Kidney glomerular epithelial cell (primary cell): ENCODE data around the gene PALD1.
"Not testable (repeated sequence)": the region's sequence is repeated elsewhere in the genome, so short reads cannot be mapped to it uniquely, and the experiment has no call there.

Source experiments
- DNase-seq: peaks from one replicate; lab custom pipeline; 2025; lab: John Stamatoyannopoulos, UW

The PALD1 gene

DNA sequence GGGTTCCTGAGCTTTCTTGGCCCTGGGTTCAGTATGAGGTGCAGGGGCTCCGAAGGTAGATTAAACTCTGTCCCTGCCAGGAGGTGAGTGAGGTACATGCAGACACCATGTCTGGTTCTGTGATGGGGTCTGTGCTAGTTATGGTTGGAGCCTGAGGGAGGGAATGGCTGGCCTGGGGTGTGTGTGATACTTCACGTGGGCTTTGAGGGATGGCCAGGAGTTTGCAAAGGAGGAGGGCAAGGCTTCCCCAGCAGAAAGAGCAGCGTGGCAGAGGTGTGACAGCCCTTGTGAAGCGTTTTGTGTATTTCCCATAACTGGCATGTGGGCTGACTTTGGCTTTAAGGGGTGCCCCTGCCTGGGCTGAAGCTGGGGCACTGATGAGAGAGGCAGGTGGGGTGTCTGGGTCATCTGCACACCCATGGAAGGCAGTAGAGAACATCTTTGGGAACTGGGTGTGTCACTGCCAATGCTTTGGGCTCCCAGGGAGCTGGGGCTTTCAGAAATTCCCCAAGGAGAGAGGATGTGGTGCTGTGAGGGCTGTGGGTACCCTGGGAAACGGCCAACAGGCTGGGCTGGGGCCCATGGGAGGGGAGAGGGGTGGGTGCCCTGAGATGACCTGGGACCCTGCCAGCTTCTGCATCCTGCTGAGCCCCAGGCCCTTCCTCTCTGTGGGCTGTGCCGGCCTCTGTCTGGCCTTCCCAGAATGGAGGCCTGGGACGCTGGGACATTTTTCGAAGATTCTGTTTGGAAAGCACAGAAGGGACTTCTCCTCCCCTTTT lies 4.6 kb downstream of the PALD1 start:
- DNase-seq, result no peak

DNA sequence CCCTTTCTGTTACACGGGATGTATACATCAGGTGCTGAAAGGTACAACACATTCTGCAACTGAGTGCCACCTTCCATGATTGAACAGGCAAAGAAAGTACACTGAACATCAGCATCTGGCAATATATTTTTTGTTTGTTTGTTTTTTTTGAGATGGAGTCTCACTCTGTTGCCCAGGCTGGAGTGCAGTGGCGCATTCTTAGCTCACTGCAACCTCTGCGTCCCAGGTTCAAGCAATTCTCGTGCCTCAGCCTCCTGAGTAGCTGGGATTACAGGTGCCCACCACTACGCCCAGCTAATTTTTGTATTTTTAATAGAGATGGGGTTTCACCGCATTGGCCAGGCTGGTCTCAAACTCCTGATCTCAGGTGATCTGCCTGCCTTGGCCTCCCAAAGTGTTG lies 5.3 kb downstream of the PALD1 start:
- not testable (repeated sequence) for DNase-seq

DNA sequence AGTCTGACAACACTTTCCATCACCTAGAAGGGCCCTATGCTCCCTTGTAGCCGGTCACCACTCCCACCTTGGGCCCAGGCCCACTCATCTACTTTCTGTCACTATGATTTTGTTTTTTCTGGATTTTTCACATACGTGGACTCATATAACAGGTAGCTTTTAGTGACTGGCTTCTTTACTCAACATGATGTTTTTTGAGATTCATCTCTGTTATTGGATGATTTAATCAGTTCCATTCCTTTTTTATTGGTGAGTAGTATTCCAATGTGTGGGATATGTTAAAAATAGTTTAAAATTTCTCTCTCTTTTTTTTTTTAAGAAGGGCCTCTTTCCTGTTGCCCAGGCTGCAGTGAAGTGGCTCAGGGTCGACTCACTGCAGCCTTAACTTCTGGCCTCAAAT lies 9.3 kb downstream of the PALD1 start:
- DNase-seq, result no peak

DNA sequence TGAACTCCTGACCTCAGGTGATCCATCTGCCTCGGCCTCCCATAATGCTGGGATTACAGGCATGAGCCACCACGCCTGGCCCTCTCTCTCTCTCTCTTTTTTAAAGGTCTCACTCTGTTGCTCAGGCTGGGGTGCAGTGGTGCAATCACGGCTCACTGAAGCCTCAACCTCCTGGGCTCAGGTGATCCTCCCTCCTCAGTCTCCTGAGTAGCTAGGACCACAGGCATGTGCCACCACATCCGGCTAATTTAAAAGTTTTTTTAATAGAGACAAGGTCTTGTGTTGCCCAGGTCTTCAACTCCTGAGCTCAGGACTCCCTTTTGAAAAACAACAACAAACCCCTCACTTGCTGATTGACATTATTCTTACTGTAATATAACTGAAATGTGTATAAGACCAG lies 11.6 kb downstream of the PALD1 start:
- no peak for DNase-seq

DNA sequence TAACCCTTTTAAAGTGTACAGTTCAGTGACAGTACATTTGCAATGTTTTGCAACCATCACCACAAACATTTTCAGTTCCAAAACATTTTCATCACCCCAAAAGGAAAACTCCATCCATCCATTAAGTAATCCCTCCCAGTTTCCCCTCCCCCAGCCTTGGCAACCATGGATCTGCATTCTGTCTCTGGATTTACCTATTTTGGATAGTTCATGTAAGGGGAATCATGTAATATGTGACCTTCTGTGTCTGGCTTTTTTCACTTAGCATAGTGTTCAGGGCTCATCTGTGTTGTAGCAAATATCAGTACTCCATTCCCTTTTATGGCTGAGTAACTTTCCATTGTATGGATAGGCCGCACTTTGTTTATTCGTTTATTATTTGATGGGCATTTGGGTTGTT lies 13.0 kb downstream of the PALD1 start:
- DNase-seq, result no peak

DNA sequence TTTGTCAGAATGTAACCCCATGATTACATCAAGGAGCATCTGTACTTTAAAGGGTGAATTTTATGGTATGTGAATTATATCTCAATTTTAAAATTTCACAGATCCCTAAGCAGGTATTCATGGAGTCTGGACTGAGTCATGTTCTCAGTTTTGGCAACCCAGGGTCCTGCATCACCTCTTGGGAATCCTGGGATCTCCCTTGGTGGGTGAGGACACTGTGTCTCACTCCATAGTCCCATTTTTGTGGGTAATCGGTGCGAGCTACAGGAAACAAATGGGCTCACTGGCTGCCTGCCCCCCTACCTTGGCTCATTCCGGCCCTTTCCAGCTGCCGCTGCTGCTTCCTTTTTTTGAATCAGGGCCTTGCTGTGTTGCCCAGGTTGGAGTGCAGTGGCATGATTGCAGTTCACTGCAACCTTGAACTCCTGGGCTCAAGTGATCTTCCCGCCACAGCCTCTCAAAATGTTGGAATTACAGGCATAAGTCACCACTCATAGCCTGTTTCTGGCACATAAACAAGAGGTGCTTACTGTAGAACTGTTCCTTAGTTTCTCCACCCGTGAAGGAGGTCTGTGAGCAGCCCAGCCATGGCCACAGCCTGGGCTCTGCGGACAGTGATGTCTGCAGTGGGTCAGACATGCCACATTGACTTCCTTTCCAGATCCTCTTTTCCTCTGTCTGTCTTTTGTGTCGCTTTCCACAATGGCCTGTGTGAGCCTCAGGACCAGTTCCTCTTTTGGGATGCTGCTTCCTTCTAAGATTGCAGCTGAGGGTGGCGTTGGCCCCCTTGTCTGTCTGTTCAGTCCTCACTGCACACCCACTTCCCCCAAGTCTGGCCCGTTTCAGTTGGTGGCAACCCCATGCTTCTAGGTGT lies 14.5 kb downstream of the PALD1 start:
- no peak for DNase-seq

DNA sequence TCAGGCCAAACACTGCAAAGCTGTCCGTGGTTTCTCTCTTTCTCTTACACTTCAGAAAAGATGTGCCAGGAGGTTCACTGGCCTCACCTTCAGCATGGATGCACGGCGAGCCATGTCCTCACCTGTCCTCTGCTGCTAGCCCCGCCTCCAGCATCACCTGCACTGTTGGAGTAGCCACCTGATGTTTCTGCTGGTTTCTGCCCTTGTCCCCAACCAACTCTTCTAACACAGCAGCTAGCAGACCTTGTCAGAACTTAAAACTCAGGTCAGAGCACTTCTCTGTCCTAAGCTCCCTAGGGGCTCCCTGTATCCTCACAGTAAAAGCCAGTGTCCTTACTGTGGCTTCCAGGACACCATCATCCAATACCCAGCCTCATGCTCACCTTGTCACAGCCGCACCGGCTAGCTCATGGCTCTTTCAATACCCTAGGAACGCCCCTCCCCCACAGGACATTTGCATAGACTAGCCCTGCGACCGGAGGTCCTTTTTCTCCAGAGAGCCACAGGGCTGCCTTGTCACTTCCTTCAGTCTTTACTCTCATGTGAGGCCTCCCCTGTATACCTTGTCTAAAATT lies 15.2 kb downstream of the PALD1 start:
- DNase-seq, result no peak

DNA sequence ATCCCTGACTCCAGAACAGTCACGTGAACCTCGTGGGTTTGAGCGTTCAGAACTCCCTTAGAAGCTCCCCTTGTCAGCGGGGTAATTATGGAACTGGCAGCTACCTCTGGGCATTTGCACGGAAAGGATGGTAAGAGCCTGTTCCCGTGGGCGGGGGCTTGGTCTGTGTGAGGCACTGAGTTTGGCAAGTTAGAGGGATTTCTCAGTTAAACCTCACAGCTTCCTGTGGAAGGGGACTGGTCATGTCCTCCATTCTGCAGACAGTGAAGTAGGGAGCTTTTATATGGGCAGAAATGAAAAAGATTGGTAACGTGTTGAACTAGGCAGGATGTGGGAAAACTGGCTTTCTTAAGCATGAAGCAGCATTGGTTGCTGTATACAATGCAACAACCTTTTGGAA lies 16.0 kb downstream of the PALD1 start:
- DNase-seq, result no peak

DNA sequence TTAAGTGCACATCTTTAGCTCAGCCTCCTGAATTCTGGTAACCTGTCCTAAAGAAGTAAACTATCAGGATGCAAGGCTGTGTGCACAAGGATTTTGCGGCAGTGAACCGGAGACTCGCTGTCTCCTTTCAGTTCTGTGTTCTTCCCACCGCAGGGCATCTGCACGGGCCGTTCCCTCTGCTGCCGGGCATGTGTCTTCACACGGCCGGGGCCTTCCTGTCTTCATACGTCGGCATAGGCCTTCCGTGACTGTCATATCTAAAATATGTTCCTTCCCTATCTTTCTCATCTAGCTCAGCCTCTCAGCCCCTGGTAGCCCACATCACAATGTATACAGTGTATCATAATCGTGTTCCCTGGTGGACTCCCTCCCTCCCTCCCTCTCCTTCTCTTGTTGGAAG lies 16.4 kb downstream of the PALD1 start:
- DNase-seq, result no peak

DNA sequence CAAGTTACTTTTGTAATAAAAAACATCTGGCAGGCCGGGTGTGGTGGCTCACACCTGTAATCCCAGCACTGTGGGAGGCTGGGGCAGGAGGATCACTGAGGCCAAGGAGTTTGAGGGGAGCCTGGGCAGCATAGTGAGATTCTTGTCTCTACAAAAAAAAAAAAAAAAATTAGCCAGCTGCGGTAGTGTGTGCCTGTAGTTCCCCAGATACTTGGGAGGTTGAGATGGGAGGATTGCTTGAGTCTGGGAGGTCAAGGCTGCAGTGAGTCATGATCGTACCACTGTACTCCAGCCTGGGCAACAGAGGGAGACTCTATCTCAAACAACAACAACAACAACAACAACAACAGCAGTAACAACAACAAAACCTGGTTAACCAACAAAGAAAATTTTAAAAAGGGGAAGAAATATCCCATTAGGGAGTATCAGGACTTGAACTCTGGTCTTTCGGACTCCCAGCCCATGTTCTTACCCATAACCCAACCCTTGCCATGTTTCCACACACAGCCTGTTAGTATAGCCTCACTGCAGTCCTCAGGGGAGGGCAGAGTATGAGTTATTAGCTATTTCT lies 17.2 kb downstream of the PALD1 start:
- DNase-seq, result no peak

DNA sequence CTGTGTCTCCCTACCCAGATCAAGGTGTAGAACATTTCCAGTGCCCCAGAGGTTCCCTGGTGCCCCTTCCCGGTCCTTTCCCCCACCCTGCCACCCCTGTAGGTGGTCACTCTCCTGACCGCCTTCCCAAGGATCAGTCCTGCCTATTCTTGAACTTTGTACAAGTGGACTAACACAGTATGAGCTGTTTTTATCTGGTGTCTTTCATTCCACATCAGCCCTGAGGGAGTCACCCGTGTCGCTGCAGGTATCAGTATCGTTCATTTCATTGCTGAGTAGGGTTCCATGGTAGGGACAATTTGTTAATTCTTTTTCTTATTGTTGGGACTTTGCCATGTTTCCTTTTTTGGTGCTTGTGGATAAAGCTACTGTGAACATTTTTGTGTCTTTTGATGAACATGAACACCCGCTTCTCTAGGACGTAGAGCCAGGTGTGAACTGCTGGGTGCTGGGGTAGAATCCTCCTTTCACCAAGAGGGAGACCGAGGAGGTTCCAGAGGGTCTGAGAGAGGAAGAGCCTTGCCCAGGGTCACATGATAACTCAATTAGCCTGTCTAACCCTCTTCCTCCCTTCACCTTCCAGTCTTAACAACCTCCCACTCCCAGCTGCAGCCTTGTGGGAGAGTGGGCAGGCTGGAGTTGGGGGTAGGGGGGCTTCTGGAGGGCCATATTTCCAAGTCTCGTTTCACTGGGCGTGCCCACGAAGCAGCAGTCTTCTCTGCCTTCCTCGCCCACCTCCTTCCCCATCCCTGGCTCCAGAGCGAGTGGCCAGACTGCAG lies 18.0 kb downstream of the PALD1 start:
- no peak for DNase-seq

DNA sequence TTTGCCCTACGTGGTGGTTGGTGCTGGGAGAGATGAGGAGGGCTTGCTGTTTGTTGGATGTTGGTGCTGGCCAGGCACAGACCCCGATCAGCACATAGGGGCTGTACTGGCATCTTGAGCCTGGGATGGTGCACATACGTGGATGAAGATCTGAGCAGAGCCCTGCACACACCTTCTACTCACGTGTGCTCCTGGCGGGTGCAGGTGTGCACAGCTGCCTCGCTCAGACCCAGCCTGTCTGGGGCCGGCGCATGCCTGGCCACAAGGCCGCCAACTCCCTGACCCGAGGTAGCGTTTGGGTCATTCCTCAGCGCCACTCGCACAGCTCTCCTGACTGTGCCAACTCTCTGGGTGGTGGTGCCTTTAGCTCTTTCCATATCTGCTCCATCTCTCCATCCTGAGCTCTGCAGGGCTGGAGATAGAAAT lies 18.6 kb downstream of the PALD1 start:
- no peak for DNase-seq

DNA sequence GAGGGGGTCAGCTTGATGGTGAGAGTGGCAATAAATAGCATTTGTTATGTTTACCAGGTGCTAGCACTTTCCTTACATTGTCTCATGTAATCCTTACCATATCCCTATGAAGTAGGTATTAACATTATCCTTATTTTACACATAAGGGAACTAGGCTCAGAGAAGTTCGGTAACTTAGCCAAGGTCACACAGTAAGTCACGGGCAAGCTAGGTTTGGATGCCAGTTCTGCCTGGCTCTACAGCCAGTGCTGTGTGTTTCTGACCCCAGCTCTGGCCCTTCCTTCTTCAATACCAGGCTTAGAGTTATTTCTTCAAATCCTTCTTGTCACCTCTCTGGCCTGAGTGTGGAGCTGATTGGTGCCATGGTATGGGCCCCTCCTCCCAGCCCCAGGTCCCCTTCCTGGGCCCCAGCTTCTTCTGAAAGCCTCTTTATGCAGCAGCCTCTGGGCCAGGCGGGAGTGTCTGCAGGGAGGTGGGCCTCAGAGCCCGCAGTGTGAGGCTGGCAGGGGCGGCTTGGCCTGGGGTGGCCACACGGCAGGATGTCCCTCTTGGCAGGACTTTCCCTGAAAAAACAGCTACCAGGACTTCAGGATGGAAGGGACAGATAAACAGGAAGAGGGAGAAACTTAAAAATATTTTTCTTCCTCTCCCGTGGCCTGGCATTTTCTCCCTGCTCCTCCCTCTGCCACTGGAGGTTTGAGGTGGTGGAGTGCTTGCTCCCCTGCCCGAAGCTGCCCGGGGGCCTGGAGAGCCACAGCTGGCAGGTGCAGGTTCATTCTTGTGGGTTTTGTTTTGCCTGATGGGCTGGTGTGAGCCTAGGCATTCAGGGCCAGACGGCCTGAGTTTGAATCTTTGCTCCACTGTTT lies 20.6 kb downstream of the PALD1 start:
- no peak for DNase-seq

DNA sequence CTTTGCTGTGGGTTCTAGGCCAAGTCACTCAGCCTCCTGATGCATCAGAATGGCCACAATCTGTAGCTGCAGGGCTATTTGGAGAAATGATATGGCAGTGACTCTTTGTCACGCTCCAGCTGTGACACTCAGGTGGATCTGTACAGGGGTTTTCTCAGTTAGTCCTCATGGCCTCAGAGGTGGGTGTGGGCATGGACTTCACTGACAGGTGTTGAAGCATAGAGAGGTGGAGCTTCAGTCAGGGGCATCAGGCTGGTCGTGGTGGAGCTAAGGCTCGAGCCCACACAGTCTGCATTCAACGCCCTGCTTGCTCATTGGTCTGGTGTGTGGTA lies 21.2 kb downstream of the PALD1 start:
- no peak for DNase-seq

DNA sequence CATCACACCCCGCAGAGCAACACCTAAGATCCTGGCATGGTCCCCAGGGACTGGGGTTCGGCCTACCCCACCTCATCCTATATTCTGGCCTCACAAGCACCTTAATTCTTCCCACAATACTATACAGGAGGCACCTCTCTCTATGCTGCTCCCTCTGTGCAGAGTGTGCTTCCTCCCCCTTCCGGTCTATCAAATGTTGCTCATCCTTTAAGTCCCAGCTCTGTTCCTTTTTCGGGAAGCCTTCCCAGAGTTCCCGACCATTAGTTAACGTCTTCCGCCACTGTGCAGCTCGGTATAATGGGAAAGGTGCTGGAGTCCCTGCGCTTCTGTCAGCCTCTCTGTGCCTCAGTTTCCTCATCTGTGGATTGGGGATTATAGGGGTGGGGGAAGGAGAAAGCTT lies 21.8 kb downstream of the PALD1 start:
- DNase-seq, result no peak

DNA sequence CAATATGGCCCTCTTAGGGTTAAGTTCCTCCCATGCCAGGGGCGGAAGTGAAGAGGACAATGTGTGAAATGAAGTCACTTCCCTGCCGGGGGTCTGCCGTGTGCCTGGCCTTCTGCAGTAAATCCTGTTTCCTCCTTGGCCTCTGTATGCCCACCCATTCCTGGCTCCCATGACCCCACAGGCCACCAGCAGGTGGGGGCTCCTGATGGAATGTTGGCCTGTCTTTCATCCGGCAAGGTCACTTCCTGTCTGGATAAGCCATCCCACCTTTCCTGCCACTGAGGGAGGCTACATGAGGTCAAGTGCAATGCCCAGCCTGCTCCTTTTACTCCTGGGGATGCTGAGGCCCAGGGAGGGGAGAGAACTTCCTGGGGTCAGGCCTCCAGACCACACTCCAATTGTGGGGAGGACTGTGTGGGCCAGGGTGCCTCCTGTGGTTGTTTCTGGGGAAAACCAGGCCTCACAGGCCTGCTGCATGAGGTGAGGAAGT lies 22.3 kb downstream of the PALD1 start:
- DNase-seq, result no peak

DNA sequence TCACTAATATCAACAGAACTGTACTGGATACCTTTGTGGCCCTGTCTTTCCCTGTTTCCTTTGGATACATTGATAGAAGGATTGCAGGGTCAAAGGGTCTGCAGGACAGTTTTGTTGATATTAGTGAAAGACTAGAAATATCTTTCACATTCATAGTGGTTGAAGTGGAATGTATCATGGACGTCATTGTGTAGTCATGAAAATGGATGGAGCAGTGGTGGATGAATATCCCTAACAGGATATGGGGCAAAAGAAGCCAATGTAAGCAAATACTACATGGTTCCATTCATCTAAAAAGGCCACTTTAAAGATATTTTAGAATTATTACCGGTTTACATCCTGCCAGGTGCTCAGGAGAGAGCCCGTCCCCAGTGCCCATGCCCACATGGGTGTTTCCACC lies 23.8 kb downstream of the PALD1 start:
- no peak for DNase-seq

DNA sequence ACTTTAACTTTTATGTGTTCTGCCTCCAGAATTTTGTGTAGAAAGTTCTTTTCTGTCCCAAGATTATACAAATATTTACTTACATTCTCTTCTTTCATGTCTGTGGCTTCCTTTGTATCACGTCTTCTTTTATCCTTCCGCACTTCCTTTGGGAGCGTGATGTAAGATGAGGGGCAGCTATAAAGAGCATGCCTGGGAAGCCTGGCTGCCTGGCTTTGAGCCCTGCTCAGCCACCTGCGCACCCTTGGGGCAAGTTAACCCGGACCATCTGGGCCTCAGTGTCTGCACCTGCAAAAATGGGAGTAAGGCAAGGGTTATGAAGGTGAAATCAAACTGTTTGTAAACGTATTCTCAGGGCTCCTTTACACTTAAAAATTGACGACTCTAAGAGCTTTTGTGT lies 25.2 kb downstream of the PALD1 start:
- no peak for DNase-seq

DNA sequence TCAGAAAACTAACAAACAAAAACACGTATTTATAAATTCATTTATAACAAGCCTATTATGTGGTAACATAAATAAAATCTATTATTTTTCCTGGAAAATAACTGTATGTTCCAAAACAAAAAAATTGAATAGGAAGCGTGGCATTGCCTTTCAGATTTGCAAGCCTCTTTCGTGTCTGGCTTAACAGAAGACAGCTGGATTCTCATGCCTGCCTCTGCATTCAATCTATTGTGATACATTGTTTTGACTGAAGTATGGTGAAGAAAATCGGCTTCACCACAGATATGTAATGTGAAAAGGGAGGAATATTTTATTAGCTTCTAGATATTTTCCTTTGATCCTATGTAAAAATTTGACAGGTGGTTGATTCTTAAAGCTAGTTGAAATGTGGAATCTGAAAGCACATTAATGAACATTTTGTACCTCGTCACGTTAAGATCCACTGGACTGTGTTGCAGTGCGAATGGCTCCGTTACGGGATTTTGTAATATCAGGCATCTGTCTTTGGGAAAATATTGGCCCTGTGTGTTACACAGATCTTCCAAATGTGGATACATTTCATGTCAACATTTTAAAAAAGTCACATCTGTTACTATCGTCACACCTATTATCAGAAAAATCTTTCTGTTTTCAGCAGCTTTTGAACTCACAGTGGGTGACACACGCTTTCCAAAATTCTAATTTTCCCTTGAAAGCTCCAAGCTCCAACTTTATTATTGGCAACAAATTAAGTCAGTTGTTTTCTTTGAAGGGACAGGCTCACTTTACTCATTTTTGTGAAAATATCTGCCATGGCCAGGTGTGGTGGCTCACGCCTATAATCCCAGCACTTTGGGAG lies 26.2 kb downstream of the PALD1 start:
- no peak for DNase-seq

DNA sequence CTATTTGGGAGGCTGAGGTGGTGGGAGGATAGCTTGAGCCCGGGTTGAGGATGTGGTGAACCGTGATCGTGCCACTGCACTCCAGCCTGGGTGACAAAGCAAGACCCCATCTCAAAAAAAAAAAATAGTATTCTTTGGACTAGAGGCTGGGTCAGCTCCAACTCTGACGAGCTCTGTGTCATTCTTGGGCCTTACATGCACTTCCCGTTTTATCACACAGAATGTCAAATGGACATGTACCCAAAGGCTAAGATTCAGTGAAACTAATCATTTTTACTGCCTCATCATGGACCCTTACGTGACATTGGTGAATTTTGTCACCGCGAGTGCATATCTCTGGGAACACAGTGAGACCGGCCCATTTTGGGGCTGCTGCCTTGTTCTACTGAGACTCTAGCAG lies 27.3 kb downstream of the PALD1 start:
- no peak for DNase-seq
